HEK293 (cell line): ENCODE data around the gene DNAH7.

ENCODE experiments used
- CTCF ChIA-PET: fragments of 350-600 bp; formaldehyde crosslinking; extraction: SDS; loops from one replicate; lab custom pipeline; 2021; ENCODE audit warnings: antibody characterized with exemption; lab: Yijun Ruan, JAX
- POLR2A ChIA-PET: fragments of 300-600 bp; formaldehyde crosslinking; extraction: SDS; loops from one replicate; lab custom pipeline; 2020; ENCODE audit warnings: antibody characterized with exemption, inconsistent platforms; lab: Yijun Ruan, JAX
- H3K27ac ChIP-seq: fragments of 200-500 bp; sonication (Bioruptor generic); 2 replicates; pipeline ENCODE4 v1.5.1; 2014; ENCODE audit warnings: low read depth, low read length, control low read depth, inconsistent platforms; ENCODE audit errors: extremely low read depth
- H3K36me3 ChIP-seq, 2 experiments: fragments of 200-500 bp in 1 of 2; sonication (Bioruptor generic) in 1 of 2; 1 replicate in 1 of 2; 2 replicates in 1 of 2; pipeline ENCODE4 v1.5.1; 2014 to 2017; ENCODE audit warnings: inconsistent platforms in 2 of 2, low read length in 2 of 2; ENCODE audit not compliant: control insufficient read depth in 2 of 2, insufficient read depth in 1 of 2
- H3K4me1 ChIP-seq: fragments of 200-500 bp; sonication (Bioruptor generic); 2 replicates; pipeline ENCODE4 v1.5.1; 2014; ENCODE audit warnings: mild to moderate bottlenecking, low read length, inconsistent platforms; ENCODE audit not compliant: control insufficient read depth, insufficient read depth
- H3K4me3 ChIP-seq: 2 replicates; pipeline ENCODE4 v1.5.1; 2011; ENCODE audit warnings: low read depth, mild to moderate bottlenecking, control low read depth, low read length, moderate library complexity
- H3K9me3 ChIP-seq: fragments of 200-500 bp; sonication (Bioruptor generic); 2 replicates; pipeline ENCODE4 v1.5.1; 2014; ENCODE audit warnings: low read depth, low read length, inconsistent platforms; ENCODE audit not compliant: control insufficient read depth, insufficient read depth
- AEBP2 ChIP-seq: fragments of 450-650 bp; formaldehyde crosslinking; IDR thresholded peaks from 2 replicates; pipeline ENCODE4 v1.5.1; 2016; ENCODE audit warnings: missing biosample characterization, missing genetic modification characterization, borderline replicate concordance
- BCL6B ChIP-seq: fragments of 450-650 bp; formaldehyde crosslinking; IDR thresholded peaks from 2 replicates; pipeline ENCODE4 v1.5.1; 2017; ENCODE audit warnings: missing biosample characterization, missing genetic modification characterization
- GLI2 ChIP-seq: fragments of 450-650 bp; formaldehyde crosslinking; IDR thresholded peaks from 2 replicates; pipeline ENCODE4; 2017; ENCODE audit warnings: missing biosample characterization, missing genetic modification characterization, low read depth, borderline replicate concordance
- PRDM4 ChIP-seq: fragments of 450-650 bp; formaldehyde crosslinking; IDR thresholded peaks from 2 replicates; pipeline ENCODE4 v1.5.1; 2017; ENCODE audit warnings: missing biosample characterization, missing genetic modification characterization
- SETDB1 ChIP-seq: IDR thresholded peaks from one replicate; pipeline ENCODE4 v1.6.1; 2017; ENCODE audit warnings: mild to moderate bottlenecking, low read length, moderate library complexity, mixed read lengths; ENCODE audit not compliant: insufficient read length
- ZBTB8A ChIP-seq: fragments of 450-650 bp; formaldehyde crosslinking; IDR thresholded peaks from 2 replicates; pipeline ENCODE4 v1.5.1; 2016; ENCODE audit warnings: missing biosample characterization, missing genetic modification characterization
- ZFP69B ChIP-seq: fragments of 450-650 bp; formaldehyde crosslinking; IDR thresholded peaks from 2 replicates; pipeline ENCODE4 v1.5.1; 2016; ENCODE audit warnings: missing biosample characterization, missing genetic modification characterization
- ZNF148 ChIP-seq: fragments of 450-650 bp; formaldehyde crosslinking; IDR thresholded peaks from 2 replicates; pipeline ENCODE4 v1.5.0; 2017; ENCODE audit warnings: missing biosample characterization, missing genetic modification characterization, borderline replicate concordance
- ZNF18 ChIP-seq: fragments of 450-650 bp; formaldehyde crosslinking; IDR thresholded peaks from 2 replicates; pipeline ENCODE4 v1.5.1; 2016; ENCODE audit warnings: missing biosample characterization, missing genetic modification characterization
- ZNF248 ChIP-seq: fragments of 450-650 bp; formaldehyde crosslinking; IDR thresholded peaks from 2 replicates; pipeline ENCODE4 v1.5.1; 2017; ENCODE audit warnings: missing biosample characterization, missing genetic modification characterization
- ZNF280C ChIP-seq: fragments of 450-650 bp; formaldehyde crosslinking; IDR thresholded peaks from 2 replicates; pipeline ENCODE4 v1.5.1; 2016; ENCODE audit warnings: missing biosample characterization, missing genetic modification characterization
- ZNF311 ChIP-seq: fragments of 450-650 bp; formaldehyde crosslinking; IDR thresholded peaks from 2 replicates; pipeline ENCODE4 v1.5.1; 2017; ENCODE audit warnings: missing biosample characterization, missing genetic modification characterization, borderline replicate concordance
- ZNF391 ChIP-seq: fragments of 450-650 bp; formaldehyde crosslinking; IDR thresholded peaks from 2 replicates; pipeline ENCODE4 v1.5.1; 2016; ENCODE audit warnings: low read depth, missing biosample characterization, missing genetic modification characterization, borderline replicate concordance
- ZNF394 ChIP-seq: fragments of 450-650 bp; formaldehyde crosslinking; IDR thresholded peaks from 2 replicates; pipeline ENCODE4 v1.5.1; 2016; ENCODE audit warnings: missing biosample characterization, missing genetic modification characterization, mild to moderate bottlenecking, moderate library complexity, borderline replicate concordance
- ZNF416 ChIP-seq: fragments of 450-650 bp; formaldehyde crosslinking; IDR thresholded peaks from 2 replicates; pipeline ENCODE4 v1.5.1; 2016; ENCODE audit warnings: missing biosample characterization, missing genetic modification characterization
- ZNF48 ChIP-seq: fragments of 450-650 bp; formaldehyde crosslinking; IDR thresholded peaks from 2 replicates; pipeline ENCODE4 v1.5.1; 2016; ENCODE audit warnings: missing biosample characterization, missing genetic modification characterization
- ZNF660 ChIP-seq: fragments of 450-650 bp; IDR thresholded peaks from 2 replicates; pipeline ENCODE4 v1.5.1; 2018; ENCODE audit warnings: missing biosample characterization, mild to moderate bottlenecking, missing genetic modification characterization
- ZNF677 ChIP-seq: fragments of 450-650 bp; IDR thresholded peaks from 2 replicates; pipeline ENCODE4 v1.5.0; 2018; ENCODE audit warnings: missing biosample characterization, mild to moderate bottlenecking, missing genetic modification characterization, moderate library complexity
- ZNF692 ChIP-seq: fragments of 450-650 bp; formaldehyde crosslinking; IDR thresholded peaks from 2 replicates; pipeline ENCODE4 v1.5.1; 2016; ENCODE audit warnings: missing biosample characterization, missing genetic modification characterization
- ZNF704 ChIP-seq: fragments of 450-650 bp; formaldehyde crosslinking; IDR thresholded peaks from 2 replicates; pipeline ENCODE4 v1.5.1; 2016; ENCODE audit warnings: missing biosample characterization, missing genetic modification characterization
- ZNF791 ChIP-seq: fragments of 450-650 bp; formaldehyde crosslinking; IDR thresholded peaks from 2 replicates; pipeline ENCODE4 v1.5.1; 2016; ENCODE audit warnings: missing biosample characterization, missing genetic modification characterization

The DNAH7 gene

GRCh38 chr2:195818526-195818925, 250.1 kb downstream of the DNAH7 start:
- TF ChIP-seq ZFP69B (tag by site-specific recombination) (no peak), PRDM4 (no peak), ZBTB8A (tag by site-specific recombination) (no peak), ZNF416 (tag by site-specific recombination) (no peak), ZNF704 (no peak), ZNF692 (tag by site-specific recombination) (no peak), BCL6B (tag by site-specific recombination) (no peak), ZNF660 (tag by site-specific recombination) (no peak), GLI2 (tag by site-specific recombination) (no peak), ZNF248 (tag by site-specific recombination) (no peak), ZNF791 (tag by site-specific recombination) (no peak), ZNF280C (tag by site-specific recombination) (no peak), ZNF48 (no peak)
- TF ChIP-seq, all 188 proteins: peak for 0
- Histone ChIP-seq H3K9me3 (no peaks in the 10 kb centered on the region), H3K27ac (no peak overlapping the region), H3K4me1 (no peaks in the 10 kb centered on the region), H3K36me3 (no peaks in the 10 kb centered on the region), H3K4me3 (no peak overlapping the region)
- CTCF ChIA-PET = no interaction called here
- POLR2A ChIA-PET = no interaction called here

- Histone ChIP-seq H3K9me3 (no peaks in the 10 kb centered on the region), H3K36me3 (no peaks in the 10 kb centered on the region), H3K4me3 (no peak overlapping the region), H3K27ac (no peak overlapping the region), H3K4me1 (no peaks in the 10 kb centered on the region)
- CTCF ChIA-PET = no interaction called here
- POLR2A ChIA-PET = no interaction called here
- TF ChIP-seq ZNF677 = no peak
- TF ChIP-seq AEBP2 (tag by site-specific recombination) = no peak
- TF ChIP-seq ZNF391 (tag by site-specific recombination) = no peak
- TF ChIP-seq ZNF394 (tag by site-specific recombination) = no peak
- no peak for TF ChIP-seq ZNF791 (tag by site-specific recombination)
- TF ChIP-seq ZNF148 (tag by site-specific recombination) = no peak
- no peak for TF ChIP-seq ZNF311 (tag by site-specific recombination)
- no peak for TF ChIP-seq ZNF18 (tag by site-specific recombination)
- TF ChIP-seq SETDB1 = no peak
Measured at GRCh38 chr2:195818106-195818505, 250.5 kb downstream of the DNAH7 start.
